ENCODE data around the gene TRIM29. TPM values are rescaled to one million over a fixed set of nuclear protein-coding genes. Genes with fewer than 3 reads are reported as not detected.

TRIM29 gene
- total and polyA plus RNA-seq, 2 experiments from 2014 or later, result not detected

GRCh38 chr11:120074076-120074475 lies 63.8 kb downstream of the TRIM29 start:
- Histone ChIP-seq H3K4me1 (ENCODE audit: low read depth) (no peaks in the 10 kb centered on the region), H3K36me3 (no peaks in the 10 kb centered on the region), H3K27ac (no peak overlapping the region), H3K9me3 (ENCODE audit: low read depth) (no peaks in the 10 kb centered on the region), H3K27me3 (no peaks in the 10 kb centered on the region), H3K4me3 (no peak overlapping the region)
- DNase-seq (ENCODE audit: low read depth in 1 of 2, low spot score in 1 of 2), result no peak
- no peak for TF ChIP-seq CTCF (IDR thresholded peaks at IDR 0.05; ENCODE audit: low read depth, low read length)

- H3K4me3 ChIP-seq, result no peak overlapping the region
- H3K4me1 ChIP-seq (ENCODE audit: low read depth), result no peaks in the 10 kb centered on the region
- TF ChIP-seq CTCF (IDR thresholded peaks at IDR 0.05; ENCODE audit: low read depth, low read length), result no peak
- H3K36me3 ChIP-seq, result no peaks in the 10 kb centered on the region
- no peaks in the 10 kb centered on the region for H3K9me3 ChIP-seq (ENCODE audit: low read depth)
- no peak for DNase-seq (ENCODE audit: low read depth in 1 of 2, low spot score in 1 of 2)
- no peaks in the 10 kb centered on the region for H3K27me3 ChIP-seq
- H3K27ac ChIP-seq, result no peak overlapping the region
Observed at GRCh38 chr11:120073196-120073595, 64.7 kb downstream of the TRIM29 start.

GRCh38 chr11:120068114-120068573 lies 69.8 kb downstream of the TRIM29 start:
- Histone ChIP-seq H3K27ac (no peak overlapping the region), H3K36me3 (no peaks in the 10 kb centered on the region), H3K4me3 (no peak overlapping the region), H3K4me1 (ENCODE audit: low read depth) (no peaks in the 10 kb centered on the region), H3K9me3 (ENCODE audit: low read depth) (no peaks in the 10 kb centered on the region), H3K27me3 (no peaks in the 10 kb centered on the region)
- DNase-seq (ENCODE audit: low read depth in 1 of 2, low spot score in 1 of 2), result peak in 1 of 2 donors; percentile 59
- TF ChIP-seq CTCF (IDR thresholded peaks at IDR 0.05; ENCODE audit: low read depth, low read length), result no peak

GRCh38 chr11:120067438-120068113 lies 70.3 kb downstream of the TRIM29 start:
- Histone ChIP-seq H3K4me1 (ENCODE audit: low read depth) (no peaks in the 10 kb centered on the region), H3K27me3 (no peaks in the 10 kb centered on the region), H3K36me3 (no peaks in the 10 kb centered on the region), H3K4me3 (no peak overlapping the region), H3K27ac (no peak overlapping the region), H3K9me3 (ENCODE audit: low read depth) (no peaks in the 10 kb centered on the region)
- TF ChIP-seq CTCF (IDR thresholded peaks at IDR 0.05; ENCODE audit: low read depth, low read length), result no peak
- DNase-seq (ENCODE audit: low read depth in 1 of 2, low spot score in 1 of 2), result no peak

- H3K36me3 ChIP-seq, result no peaks in the 10 kb centered on the region
- no peak overlapping the region for H3K4me3 ChIP-seq
- no peak overlapping the region for H3K27ac ChIP-seq
- TF ChIP-seq CTCF (IDR thresholded peaks at IDR 0.05; ENCODE audit: low read depth, low read length), result no peak
- H3K27me3 ChIP-seq, result no peaks in the 10 kb centered on the region
- no peaks in the 10 kb centered on the region for H3K9me3 ChIP-seq (ENCODE audit: low read depth)
- H3K4me1 ChIP-seq (ENCODE audit: low read depth), result no peaks in the 10 kb centered on the region
- DNase-seq (ENCODE audit: low read depth in 1 of 2, low spot score in 1 of 2), result no peak
Observed at GRCh38 chr11:120066738-120067437, 71.0 kb downstream of the TRIM29 start.

Measured in cardiac muscle cell (in vitro differentiated cells and primary cell).